Esophagus (tissue), 2 donors: ENCODE results near the gene UBASH3A. TPM values are rescaled to one million over a fixed set of nuclear protein-coding genes. Genes with fewer than 3 reads are reported as not detected.

Source experiments
- H3K27ac ChIP-seq, 2 donors: one replicate each; pipeline ENCODE4 v1.5.1; 2013; ENCODE audit warnings: low read depth in 2 of 2, mild to moderate bottlenecking in 2 of 2, inconsistent platforms in 1 of 2, low read length in 1 of 2, moderate library complexity in 1 of 2
- H3K27me3 ChIP-seq, 2 donors: one replicate each; pipeline ENCODE4 v1.6.1; 2013; ENCODE audit warnings: low read length in 2 of 2, control low read depth in 1 of 2, mild to moderate bottlenecking in 1 of 2; ENCODE audit not compliant: insufficient read depth in 2 of 2, control insufficient read depth in 1 of 2
- H3K36me3 ChIP-seq, 2 donors: one replicate each; pipeline ENCODE4 v1.6.1; 2013; ENCODE audit warnings: low read length in 1 of 2; ENCODE audit not compliant: control insufficient read depth in 2 of 2, insufficient read depth in 2 of 2
- H3K4me1 ChIP-seq, 2 donors: one replicate each; pipeline ENCODE4 v1.6.1; 2013; ENCODE audit warnings: low read length in 1 of 2; ENCODE audit not compliant: control insufficient read depth in 2 of 2, insufficient read depth in 2 of 2
- H3K4me3 ChIP-seq, 2 donors: one replicate each; pipeline ENCODE4 v1.5.1; 2013; ENCODE audit warnings: low read length in 2 of 2, mild to moderate bottlenecking in 2 of 2, low read depth in 1 of 2, moderate library complexity in 1 of 2
- H3K9me3 ChIP-seq, 2 donors: one replicate each; pipeline ENCODE4 v1.6.1; 2013; ENCODE audit warnings: mild to moderate bottlenecking in 2 of 2, low read depth in 1 of 2, low read length in 1 of 2, moderate library complexity in 1 of 2; ENCODE audit not compliant: control insufficient read depth in 2 of 2, insufficient read depth in 1 of 2
- WGBS, 2 donors: extraction: QIAGEN DNeasy Blood & Tissue Kit; methylation state at CpG; one replicate each; pipeline ENCODE4 v1.1.7; 2013; 5-methylcytosine and 5-hydroxymethylcytosine counted together
- polyA plus RNA-seq, 2 donors: library from polyadenylated mRNA; stranded (reverse); fragments of 200-250 nt; gene quantifications; one replicate each; pipeline ENCODE4 v1.2.3, GENCODE V29; 2013
- donor health status: healthy with polysubstance abuse.
- donor health status: Bipolar disorder and iron deficiency.

UBASH3A gene
- polyA plus RNA-seq, 2 donors, result 0.46 to 0.59 TPM

- Histone ChIP-seq H3K9me3 (peaks cover 0 to 6% of the 10 kb centered on the region in 2 donors), H3K4me1 (no peaks in the 10 kb centered on the region), H3K27ac (no peak overlapping the region), H3K27me3 (no peaks in the 10 kb centered on the region), H3K36me3 (no peaks in the 10 kb centered on the region), H3K4me3 (no peak overlapping the region)
- WGBS, 2 donors, result 85% methylated on average over 25 of the region's 25 CpGs
Observed at GRCh38 chr21:42438316-42439205, 34.9 kb downstream of the UBASH3A start.

GRCh38 chr21:42439284-42440186 is 35.8 kb downstream of the UBASH3A start:
- Histone ChIP-seq H3K36me3 (no peaks in the 10 kb centered on the region), H3K9me3 (peaks cover 0 to 6% of the 10 kb centered on the region in 2 donors), H3K4me1 (no peaks in the 10 kb centered on the region), H3K27me3 (no peaks in the 10 kb centered on the region), H3K4me3 (no peak overlapping the region), H3K27ac (no peak overlapping the region)
- 67 to 75% methylated on average over 17 of the region's 17 CpGs for WGBS, 2 donors

GRCh38 chr21:42440187-42440792 is 36.6 kb downstream of the UBASH3A start:
- 78 to 79% methylated on average over 12 of the region's 12 CpGs for WGBS, 2 donors
- Histone ChIP-seq H3K4me1 (no peaks in the 10 kb centered on the region), H3K4me3 (no peak overlapping the region), H3K9me3 (peaks cover 0 to 6% of the 10 kb centered on the region in 2 donors), H3K27me3 (no peaks in the 10 kb centered on the region), H3K36me3 (no peaks in the 10 kb centered on the region), H3K27ac (no peak overlapping the region)

- Histone ChIP-seq H3K27ac (no peak overlapping the region), H3K36me3 (no peaks in the 10 kb centered on the region), H3K27me3 (no peaks in the 10 kb centered on the region), H3K4me1 (no peaks in the 10 kb centered on the region), H3K9me3 (peaks cover 0 to 4% of the 10 kb centered on the region in 2 donors), H3K4me3 (no peak overlapping the region)
- whole genome bisulfite sequencing, 2 donors, result 74 to 81% methylated on average over 6 of the region's 6 CpGs
Observed at GRCh38 chr21:42441963-42442362, 38.3 kb downstream of the UBASH3A start.

GRCh38 chr21:42443181-42443785 is 39.6 kb downstream of the UBASH3A start:
- Histone ChIP-seq H3K36me3 (no peaks in the 10 kb centered on the region), H3K27me3 (no peaks in the 10 kb centered on the region)
- WGBS, 2 donors, result 84 to 86% methylated on average over 15 of the region's 15 CpGs

GRCh38 chr21:42443876-42444744 is 40.4 kb downstream of the UBASH3A start:
- Histone ChIP-seq H3K27me3 (no peaks in the 10 kb centered on the region), H3K4me3 (no peak overlapping the region), H3K9me3 (no peaks in the 10 kb centered on the region), H3K4me1 (peaks cover 0 to 2% of the 10 kb centered on the region in 2 donors), H3K36me3 (no peaks in the 10 kb centered on the region), H3K27ac (no peak overlapping the region)
- 80% methylated on average over 34 of the region's 34 CpGs for WGBS, 2 donors

More at GRCh38 chr21:42443181-42443785, 39.6 kb downstream of the UBASH3A start:
- Histone ChIP-seq H3K4me1 (peaks cover 0 to 2% of the 10 kb centered on the region in 2 donors), H3K9me3 (no peaks in the 10 kb centered on the region), H3K4me3 (no peak overlapping the region), H3K27ac (no peak overlapping the region)

- no peaks in the 10 kb centered on the region for H3K9me3 ChIP-seq
- no peaks in the 10 kb centered on the region for H3K36me3 ChIP-seq
- peaks cover 0 to 2% of the 10 kb centered on the region in 2 donors for H3K4me1 ChIP-seq
- H3K4me3 ChIP-seq, result no peak overlapping the region
- WGBS, 2 donors, result 80 to 83% methylated on average over 10 of the region's 10 CpGs
- H3K27me3 ChIP-seq, result no peaks in the 10 kb centered on the region
- H3K27ac ChIP-seq, result no peak overlapping the region
Observed at GRCh38 chr21:42444745-42445059, 41.0 kb downstream of the UBASH3A start.

- no peak overlapping the region for H3K27ac ChIP-seq
- no peaks in the 10 kb centered on the region for H3K9me3 ChIP-seq
- H3K36me3 ChIP-seq, result no peaks in the 10 kb centered on the region
- H3K4me1 ChIP-seq, result peaks cover 0 to 2% of the 10 kb centered on the region in 2 donors
- WGBS, 2 donors, result 86 to 91% methylated on average over 7 of the region's 7 CpGs
- no peaks in the 10 kb centered on the region for H3K27me3 ChIP-seq
- no peak overlapping the region for H3K4me3 ChIP-seq
Observed at GRCh38 chr21:42445311-42445710, 41.6 kb downstream of the UBASH3A start.
